NCI-H2081 (cell line): ENCODE data around the gene GPN2.
"Not testable (repeated sequence)": the region's sequence is repeated elsewhere in the genome, so short reads cannot be mapped to it uniquely, and the experiment has no call there.

Experiments used
- DNase-seq, 2 experiments: peaks; one replicate each; lab custom pipeline; 2025; lab: John Stamatoyannopoulos, UW

Gene GPN2

DNA sequence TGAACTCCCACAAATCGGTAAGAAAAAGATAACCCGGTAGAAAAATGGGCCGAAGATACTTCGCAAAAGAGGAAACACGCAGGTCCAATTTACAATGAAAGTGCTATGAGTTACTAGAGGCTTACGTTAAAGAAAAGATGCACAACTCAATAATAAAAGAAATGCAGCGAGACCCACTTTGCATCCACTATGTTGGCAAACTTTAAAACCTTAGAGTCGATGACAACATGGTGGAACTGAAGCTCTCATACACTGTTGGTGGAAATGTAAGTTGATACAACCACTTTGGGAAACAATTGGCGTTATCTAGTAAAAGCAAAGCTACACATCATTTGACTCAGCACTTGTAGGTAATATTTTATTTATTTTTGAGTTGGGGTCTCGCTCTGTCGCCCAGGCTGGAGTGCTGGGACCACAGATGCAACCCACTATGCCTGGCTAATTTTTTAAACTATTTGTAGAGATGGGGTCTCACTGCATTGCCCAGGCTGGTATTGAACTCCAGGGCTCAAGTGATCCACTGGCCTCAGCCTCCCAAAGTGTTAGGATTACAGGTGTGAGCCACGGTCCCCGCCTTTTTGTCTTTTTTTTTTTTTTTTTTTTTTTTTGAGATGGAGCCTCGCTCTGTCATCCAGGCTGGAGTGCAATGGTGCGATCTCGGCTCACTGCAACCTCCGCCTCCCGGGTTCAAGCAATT, 10.9 kb upstream of the GPN2 start:
- no peak for DNase-seq

DNA sequence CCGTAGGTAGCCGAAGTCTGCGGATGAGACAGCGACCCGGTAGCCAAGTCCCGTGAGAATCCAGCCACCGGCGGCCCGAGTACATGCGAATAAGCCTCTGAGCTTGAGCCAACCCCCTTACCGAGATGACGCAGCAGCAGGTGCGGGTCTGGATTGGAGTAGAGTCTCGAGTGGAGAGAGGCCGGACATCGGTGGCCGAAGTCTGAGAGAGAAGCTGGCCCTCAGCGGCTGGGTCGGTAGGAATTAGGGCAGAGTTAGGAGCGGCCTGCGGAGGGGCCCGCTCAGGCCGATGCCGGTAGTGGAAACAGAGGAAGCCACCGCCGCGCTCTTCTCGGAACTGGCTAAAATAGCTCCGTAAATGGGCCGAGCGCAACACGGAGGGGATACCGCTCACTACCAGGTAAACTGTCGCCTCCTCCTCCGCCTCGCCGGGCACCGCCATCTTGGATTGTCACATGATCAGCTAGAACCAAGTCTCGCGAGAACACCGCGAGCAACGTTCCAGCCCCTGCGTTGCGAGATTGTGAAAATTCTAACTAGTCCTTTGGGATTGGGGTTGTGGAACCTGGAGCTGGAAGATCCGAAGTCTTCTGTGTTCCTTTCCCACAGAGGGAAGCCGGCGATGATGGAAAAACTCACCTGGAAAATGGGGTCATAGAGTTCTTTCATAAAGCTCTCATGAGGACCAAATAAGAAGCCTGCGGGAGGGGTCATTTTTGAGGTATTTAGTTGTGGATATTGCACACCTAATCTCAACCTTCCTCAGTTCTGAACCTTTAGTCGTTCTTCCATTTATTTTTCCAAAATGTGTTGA, 10.1 kb upstream of the GPN2 start, which contains the start of gene GPATCH3:
Gene GPATCH3 (minus strand): TSS at position 467 of the 814 bp plus-strand sequence. CDS start 25 bp downstream, at position 442.
- peak; percentile 86 to 91 for DNase-seq

DNA sequence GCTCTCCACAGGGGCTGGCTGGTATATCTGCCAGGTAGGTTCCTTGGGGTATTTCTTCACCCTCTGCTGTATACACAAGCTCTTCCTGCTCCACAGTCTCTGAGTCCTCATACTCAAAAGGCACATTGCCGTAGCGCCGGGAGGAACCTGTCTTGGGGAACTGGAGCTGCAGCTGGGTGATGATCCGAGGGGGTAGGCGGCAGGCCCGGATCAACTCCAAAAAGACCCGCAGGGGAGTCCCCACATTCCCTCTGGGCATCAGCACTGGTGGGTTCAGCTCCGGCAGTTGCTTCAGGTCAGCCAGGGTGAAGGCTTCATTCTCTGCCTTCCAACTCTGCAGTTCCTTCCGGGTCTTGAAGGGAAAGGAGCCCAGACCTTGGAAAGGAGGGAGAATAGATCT, 7.3 kb upstream of the GPN2 start:
- no peak for DNase-seq

DNA sequence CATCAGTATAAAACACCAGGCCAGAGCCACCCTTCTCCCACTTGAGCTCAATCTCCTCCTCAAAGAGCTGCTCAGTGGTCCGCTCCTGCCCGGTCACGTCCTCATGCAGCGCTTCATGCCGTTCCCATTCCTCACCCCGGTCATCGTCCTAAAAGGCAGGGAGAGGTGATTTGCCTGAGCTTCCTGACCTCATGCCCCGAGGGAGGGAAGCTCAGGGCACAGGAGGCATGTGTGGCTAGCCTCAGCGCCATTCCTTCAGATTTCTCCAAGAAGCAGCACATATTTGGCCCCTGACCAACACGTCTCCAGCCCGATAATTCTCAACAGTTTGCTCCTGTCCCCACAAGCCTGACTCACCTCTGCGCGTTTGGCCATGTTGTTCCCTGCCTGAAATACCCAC, 4.2 kb upstream of the GPN2 start:
- no peak for DNase-seq

DNA sequence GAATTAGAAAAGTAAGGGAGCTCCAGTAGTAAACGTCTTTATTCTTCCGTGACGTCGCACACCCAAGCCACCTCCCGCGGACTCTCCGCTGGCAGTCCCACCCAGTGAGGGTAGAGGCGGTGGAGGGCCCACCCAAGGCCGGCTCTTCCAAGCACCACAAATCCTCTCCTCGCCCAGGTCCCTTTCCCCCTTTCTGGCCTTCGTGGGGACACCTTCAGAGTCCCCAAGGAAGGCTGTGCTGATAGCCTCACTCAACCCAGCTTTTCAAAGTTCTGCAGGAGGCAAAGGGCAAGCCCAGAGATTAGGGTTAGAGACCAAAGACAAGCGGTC, 349 bp upstream of the GPN2 start:
- no peak for DNase-seq

DNA sequence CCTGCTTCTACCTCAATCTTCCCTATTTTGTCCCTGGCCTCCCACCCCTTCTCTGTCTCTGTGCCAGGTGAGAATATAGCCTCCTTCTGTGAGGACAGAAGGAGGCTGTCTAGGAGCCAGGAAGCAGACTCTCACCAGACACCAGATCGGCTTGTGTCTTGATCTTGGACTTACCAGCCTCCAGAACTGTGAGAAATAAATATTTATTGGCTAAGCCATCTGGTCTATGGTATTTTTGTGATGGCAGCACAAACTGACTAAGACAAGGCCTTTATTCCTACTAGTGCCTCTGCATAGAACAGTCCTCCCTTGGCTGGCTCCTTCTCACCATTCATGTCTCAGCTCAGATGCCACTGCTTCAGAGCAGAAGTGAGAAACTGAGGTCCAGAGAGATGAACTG, 1.9 kb downstream of the GPN2 start:
- no peak for DNase-seq

DNA sequence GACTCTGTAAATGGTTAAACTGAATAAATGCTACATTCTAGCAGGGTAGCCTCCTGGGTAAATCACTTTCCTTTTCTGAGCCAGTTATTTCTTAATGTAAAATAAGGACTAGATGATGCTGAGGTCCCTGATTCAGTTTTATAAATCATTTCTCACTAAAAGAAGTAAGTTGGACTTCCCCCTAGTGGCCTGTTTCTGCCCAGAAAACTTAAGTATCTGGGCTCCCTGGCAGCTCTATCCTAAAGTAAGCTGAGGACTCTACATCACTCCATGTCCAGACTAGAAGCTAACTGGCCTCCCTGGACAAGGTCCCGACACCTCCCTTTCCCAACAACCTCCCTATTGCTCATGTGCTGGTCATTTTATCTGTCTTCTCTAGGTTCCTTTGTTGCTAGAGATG, 3.0 kb downstream of the GPN2 start:
- no peak for DNase-seq

DNA sequence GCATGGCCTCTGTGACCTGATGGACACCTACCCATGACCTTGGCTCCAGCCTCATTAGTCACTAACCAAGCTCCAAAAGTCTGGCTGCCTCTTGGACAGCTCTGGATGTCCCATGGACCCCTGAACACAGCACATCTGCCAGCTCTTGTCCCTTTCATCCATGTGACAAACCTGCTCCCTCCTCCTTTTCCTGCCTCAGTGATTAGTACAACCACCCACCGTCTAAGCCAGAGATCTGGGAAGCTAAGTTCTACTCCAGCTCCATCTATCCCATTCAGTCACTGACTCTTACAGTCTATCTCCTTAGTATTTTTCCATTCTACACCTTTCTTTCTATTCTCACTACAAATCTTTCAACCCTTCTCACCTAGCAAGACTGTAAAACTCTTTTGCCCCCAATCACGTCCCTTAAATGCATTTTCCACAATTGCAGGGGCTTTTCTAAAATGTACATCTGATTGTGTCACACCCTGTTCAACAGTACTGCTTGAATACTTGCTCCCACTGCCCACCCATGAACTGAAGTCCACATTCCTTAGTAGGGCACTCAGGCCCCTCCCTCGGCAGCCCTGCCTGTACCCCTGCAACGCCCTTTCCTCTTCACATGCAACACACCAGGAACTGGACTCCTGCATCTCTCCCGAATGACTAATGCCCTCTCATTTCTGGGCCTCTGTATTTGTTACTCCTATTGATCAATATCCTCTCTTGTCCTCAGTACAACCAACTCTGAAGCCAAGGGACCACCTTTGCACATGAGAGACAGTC, 7.2 kb downstream of the GPN2 start:
- no peak for DNase-seq

DNA sequence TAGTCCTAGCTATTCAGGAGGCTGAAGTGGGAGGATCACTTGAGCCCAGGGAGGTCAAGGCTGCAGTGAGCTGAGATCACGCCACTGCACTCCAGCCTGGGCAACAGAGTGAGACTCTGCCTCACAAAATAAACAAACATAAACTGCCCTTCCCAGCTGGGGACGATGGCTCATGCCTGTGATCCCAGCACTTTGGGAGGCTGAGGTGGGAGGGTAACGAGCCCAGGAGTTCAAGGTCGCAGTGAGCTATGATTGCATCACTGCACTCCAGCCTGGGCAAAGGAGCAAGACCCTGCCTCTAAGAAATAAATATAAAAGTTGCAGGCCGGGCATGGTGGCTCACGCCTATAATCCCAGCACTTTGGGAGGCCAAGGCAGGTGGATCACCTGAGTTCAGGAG, 8.5 kb downstream of the GPN2 start:
- DNase-seq, result not testable (repeated sequence)

DNA sequence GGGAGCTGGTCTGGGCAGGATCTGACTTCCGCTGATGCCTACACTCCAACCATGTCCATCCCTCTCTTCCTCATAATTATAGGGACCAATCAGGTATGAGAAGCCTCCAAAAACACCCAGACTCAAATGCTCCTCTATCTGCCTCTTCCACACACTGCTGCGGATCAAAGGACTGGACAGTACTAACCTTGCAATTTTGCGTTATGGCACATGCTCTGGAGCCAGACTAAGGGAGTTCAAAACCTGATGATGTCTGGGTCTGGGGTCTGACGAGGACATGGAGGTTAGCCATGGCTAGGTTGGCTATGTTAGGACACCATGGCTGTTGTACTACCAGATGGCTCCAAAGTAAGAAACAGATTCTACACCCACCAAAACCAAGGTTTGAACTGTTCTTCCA, 10.3 kb downstream of the GPN2 start:
- DNase-seq, result no peak

DNA sequence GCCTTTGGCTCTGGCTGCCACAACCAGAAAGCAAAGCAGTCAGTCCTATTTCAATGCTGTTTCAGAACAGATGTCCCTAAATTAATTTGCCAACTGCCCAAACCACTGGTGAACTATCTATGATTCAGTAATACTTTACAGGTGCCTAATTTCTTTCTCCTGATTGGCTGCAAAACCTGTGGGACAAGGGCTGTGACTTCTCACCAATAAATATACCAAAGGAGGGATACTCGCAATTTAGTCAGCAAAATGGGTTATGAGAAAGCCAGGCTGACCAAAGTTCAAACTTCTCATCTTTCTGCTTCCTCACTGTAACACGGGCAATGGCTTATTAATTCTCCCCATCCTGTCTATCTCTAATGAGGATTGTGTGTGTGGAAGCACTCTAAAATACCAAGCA, 12.8 kb downstream of the GPN2 start:
- no peak for DNase-seq

DNA sequence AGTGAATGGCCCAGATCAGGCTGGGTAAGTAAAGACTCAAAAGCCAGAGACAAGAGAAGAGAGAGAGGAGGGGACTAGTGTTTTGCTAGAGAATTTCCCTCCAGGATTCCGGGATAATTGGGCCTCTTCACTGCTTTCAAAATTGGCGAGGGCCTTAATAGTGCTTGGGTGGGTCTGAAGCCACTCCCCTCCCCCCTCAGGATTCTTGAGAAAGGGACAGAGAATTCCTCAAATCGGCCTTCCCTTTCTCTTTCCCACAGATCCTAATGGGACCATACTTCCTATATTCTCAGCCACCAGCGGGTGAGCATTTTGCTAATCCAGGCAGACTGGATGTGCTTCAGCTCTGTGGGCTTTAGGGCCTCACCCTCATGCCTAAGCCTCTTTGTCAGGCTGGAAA, 15.2 kb downstream of the GPN2 start:
- no peak for DNase-seq

DNA sequence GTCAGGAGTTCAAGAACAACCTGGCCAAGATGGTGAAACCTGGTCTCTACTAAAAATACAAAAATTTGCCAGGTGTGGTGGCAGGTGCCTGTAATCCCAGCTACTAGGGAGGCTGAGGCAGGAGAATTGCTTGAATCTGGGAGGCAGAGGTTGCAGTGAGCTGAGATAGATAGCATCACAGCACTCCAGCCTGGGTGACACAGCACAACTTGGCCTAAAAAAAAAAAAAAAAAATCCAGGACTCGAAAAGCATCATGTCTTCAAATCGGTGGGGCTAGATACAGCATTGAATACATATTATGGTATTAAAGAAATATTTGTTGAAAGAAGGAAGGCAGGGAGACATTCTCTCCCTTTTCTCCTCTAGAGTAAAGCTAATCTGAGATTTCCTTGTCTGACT, 17.0 kb downstream of the GPN2 start:
- DNase-seq, result not testable (repeated sequence)

DNA sequence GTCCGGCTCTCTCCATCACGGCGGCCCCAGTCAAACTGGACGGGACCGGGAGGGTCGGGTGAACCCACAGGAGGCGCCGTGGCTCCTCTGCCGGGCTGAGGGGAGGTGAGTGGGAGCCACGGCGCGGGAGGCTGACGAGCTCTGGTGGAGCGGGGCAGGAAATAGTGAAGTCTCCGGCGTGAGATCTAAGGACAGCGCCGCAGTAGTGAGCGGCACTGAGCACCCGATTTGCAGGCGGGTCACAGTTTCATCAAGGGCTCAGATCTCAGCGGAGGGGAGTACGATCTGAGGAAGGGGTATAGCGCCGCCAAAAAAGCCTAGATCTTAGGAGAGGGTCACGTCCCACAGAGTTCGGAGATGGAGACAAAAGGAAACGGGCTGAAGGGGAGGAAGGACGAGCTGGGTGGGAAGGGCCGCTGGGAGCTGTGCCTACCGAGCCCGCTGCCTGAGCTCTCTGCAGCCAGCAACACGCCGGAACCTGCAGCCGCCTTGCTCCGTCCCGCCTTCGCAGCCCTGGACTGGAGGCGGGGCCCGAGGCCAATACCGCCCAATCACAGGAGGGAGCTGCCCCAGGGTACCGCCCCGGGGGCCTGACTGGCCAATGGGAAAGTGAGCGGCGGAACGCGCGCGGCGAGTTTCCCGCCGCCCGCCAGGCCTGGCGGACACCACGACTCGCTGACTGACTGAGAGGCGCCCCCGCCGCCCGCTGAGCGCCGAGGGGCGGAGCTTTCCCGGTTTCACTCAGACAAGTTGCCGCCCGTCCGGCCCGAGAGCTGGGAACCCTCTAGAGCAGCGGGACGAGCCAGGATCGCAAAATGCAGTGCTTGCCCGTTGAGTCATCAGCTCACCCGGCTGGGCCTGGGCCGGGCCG, 25.2 kb downstream of the GPN2 start:
- DNase-seq, result peak; percentile 89 to 96

DNA sequence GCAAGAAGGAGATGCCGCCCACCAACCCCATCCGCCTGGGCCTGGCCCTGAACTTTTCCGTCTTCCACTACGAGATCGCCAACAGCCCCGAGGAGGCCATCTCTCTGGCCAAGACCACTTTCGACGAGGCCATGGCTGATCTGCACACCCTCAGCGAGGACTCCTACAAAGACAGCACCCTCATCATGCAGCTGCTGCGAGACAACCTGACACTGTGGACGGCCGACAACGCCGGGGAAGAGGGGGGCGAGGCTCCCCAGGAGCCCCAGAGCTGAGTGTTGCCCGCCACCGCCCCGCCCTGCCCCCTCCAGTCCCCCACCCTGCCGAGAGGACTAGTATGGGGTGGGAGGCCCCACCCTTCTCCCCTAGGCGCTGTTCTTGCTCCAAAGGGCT, 26.4 kb downstream of the GPN2 start:
- DNase-seq, result no peak

DNA sequence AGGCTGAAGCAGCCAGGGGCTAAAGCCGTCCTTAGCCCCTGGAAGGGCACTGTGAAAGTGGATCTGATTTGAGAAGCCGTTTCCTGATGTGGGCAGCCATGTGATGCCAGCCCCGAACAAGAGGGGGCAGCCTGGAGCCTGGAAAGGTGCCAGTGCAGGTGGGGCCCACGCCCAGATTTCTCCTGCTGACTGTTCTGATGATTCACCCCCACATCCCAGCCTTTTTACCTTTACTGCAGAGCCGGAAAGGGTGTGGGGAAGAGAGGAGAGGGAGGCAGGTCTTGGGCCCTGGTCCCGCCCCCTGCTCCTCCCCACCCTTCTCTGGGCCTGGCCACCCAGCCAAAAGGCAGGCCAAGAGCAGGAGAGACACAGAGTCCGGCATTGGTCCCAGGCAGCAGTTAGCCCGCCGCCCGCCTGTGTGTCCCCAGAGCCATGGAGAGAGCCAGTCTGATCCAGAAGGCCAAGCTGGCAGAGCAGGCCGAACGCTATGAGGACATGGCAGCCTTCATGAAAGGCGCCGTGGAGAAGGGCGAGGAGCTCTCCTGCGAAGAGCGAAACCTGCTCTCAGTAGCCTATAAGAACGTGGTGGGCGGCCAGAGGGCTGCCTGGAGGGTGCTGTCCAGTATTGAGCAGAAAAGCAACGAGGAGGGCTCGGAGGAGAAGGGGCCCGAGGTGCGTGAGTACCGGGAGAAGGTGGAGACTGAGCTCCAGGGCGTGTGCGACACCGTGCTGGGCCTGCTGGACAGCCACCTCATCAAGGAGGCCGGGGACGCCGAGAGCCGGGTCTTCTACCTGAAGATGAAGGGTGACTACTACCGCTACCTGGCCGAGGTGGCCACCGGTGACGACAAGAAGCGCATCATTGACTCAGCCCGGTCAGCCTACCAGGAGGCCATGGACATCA, 27.1 kb downstream of the GPN2 start, which contains the start of gene SFN:
Gene SFN (plus strand): TSS at position 369 of the 904 bp plus-strand sequence. CDS start 64 bp downstream, at position 433.
- DNase-seq, result peak; percentile 84 to 91

DNA sequence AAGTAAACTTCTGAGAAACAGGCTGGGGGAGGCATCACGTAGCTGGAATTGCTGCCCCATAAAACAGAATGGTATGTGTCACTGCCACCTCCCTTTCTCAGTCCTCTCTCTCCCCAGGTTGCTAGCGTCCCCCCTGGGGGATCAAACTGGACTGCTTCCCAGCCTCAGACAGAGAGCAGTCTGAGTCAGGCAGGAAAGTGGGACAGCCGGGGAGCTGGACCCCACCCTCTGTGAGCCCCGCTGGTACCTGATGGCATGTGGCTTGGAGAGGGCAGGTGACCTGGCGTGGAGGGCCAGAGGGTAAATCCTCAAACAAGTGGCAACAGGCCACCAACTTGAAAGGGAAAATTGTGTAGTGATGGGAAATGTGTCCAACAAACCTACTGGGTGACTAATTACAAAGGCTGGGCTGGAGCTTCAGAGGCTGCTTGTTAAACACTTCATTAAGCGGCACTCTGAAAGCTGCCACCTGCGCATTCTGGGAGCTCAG, 28.1 kb downstream of the GPN2 start:
- peak in 1 of 2 experiments; percentile 59 for DNase-seq

DNA sequence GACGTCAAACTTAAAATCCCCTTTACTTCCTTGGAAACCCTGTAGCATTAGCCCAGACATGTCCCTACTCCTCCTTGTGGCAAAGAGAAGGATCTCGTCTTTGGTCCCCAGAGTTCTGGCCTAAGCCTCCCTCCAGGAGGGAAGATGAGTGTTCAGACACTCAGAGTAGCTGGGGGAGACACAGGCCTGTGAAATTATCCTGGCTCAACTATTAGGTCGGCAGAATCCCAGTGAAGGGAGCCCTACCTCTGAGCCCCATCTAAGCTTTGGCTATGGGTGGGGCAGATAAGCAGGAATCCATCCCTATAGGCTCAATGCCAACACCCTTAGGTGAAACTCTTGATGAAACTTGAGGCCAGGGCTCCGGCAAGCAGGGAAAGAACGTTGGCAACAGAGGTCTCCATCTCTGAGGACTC, 28.8 kb downstream of the GPN2 start:
- DNase-seq, result no peak

DNA sequence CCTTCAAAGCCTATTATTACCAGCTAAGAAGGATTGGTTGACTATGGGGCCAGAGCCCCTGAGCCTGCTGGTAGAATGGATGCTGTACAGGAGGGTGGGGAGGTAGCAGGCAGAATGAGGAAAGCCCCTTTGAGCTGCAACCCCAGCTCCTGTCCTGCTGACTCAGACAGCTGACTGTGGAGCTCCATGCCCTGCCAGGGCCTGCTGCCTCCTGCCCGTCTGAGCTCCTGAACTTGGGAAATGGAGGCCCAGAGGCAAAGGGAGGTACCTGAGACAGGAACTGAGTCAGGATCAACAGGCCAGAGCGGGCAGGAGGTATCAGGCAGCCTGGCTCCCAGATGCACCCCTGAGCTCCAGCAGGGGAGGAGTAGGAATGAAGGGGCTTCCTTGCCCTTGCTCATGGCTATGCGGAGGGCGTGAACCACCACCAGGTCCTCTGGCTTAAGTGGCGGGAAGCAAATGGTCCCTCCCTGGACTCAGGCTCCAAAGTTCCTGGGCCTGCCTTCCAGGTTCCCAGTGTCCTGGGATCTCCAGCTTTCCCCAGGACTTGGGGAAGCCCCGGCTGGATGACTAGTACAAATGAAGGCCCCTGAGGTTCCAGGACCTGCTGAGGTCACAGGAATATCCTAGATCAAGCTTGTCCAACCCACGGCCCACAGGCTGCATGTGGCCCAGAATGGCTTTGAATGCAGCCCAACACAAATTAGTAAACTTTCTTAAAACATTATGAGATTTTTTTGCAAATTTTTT, 31.0 kb downstream of the GPN2 start:
- no peak for DNase-seq

DNA sequence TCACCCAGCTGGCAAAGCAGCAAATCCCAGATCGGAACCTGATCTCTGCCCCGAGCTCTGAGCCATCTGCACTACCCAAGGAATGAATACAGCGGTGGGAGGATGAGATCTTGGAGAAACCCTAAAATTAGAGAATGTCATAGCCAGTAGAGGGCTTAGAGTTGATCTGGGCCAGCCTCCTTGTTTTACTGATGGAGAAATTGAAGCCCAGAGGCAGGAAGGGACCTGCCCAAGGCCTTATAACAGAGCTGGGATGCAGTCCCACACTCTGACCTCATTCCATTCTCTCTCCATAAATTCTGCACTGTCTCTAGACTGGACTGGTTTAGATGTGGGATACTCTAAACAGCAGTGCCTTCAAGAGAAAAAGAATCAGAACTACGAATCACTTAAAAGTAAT, 31.9 kb downstream of the GPN2 start:
- no peak for DNase-seq
